Erythroblast (primary cell): ENCODE measurements around the gene CHIC2.

Source experiments
- GATA1 ChIP-seq: IDR thresholded peaks from 2 replicates; pipeline ENCODE4 v1.6.1; 2011; ENCODE audit warnings: low read depth, mild to moderate bottlenecking, control low read depth, low read length, moderate library complexity
- POLR2A ChIP-seq: IDR thresholded peaks from 2 replicates; pipeline ENCODE4 v1.6.1; 2011; ENCODE audit warnings: mild to moderate bottlenecking, low read length

- no peak for TF ChIP-seq POLR2A
- TF ChIP-seq GATA1 = no peak
Observed at GRCh38 chr4:53963336-53963735, 101.1 kb downstream of the CHIC2 start.
